Pulmonary artery endothelial cell (primary cell): ENCODE measurements around the gene GATM. TPM values are rescaled to one million over a fixed set of nuclear protein-coding genes. Genes with fewer than 3 reads are reported as not detected.
"Not testable (repeated sequence)": the region's sequence is repeated elsewhere in the genome, so short reads cannot be mapped to it uniquely, and the experiment has no call there.

Experiments used
- DNase-seq: peaks from one replicate; pipeline ENCODE4 v3.0.0-alpha.2; 2011; ENCODE audit warnings: low read depth, low spot score
- total RNA-seq: library from RNA; depleted of rRNA; stranded (reverse); fragments of >200 nt; gene quantifications from 2 replicates; pipeline ENCODE4 v1.2.3, GENCODE V29; 2014

The GATM gene
- total RNA-seq, 1 donor from 2014 or later, result 0.53 TPM

DNA sequence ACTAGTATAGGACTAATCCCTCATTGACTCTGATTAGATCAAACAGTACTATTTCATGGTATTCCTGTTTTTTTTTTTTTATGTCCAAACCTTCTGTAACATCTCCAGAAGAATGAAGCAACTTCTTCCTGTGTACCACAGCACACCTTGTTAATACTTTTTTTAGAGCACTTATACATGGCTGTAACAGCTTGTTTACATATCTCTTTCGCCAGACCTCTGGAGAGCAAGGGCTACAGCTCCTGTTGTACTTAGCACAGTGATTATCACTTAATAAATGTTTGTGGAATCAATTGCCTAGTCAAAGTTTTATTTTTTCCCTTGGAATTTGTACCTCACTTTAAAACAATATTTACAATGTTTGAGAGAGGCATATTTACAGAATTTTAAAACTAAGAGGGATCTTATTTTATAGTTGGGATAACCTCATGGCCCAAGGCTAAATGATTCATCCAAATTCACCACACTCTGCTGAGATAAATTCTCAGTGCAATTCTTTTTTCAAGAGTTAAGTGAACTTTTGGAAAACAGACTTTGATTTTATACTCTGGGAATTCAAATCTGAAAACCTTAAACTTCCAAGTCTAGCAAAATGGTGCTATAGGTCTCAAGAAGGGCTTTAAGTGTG, 9.2 kb upstream of the GATM start:
- no peak for DNase-seq

DNA sequence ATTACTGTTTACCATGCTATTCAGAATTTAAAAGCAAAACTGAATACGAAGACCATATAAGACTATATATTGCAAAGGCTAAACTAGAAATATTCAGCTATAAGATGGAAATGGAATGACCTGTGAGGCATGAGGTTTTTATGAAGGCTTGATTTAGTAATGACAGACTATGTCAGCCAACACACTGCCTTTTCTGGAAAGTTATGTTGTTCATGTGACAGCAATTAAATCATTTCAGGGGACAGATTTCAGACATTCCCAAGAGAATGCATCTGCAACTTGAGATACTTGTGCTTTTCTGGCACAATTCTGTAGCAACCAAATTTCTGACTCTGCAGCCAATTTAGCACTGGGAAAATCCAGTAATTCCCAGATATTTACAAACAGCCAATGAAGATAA, 8.6 kb upstream of the GATM start:
- DNase-seq, result no peak

DNA sequence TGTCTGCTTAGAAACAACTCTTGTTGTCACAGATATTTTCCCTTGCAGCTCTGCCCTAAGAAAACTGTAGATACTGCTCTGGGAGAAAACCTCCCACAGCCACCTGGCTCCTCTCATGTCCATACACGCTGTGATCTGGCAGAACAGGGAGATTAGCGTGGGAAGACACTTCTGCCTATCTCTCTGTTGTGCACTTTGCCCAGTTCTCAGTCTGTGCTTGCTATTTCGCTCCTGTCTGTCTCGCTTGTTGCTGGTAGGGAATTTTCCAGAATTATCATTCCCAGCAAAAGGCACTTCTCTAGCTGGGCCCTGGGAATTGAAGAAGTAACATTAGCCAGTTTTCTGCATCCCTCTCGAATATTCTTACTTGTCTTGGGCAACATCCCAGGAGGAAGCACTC, 8.1 kb upstream of the GATM start:
- DNase-seq, result no peak

DNA sequence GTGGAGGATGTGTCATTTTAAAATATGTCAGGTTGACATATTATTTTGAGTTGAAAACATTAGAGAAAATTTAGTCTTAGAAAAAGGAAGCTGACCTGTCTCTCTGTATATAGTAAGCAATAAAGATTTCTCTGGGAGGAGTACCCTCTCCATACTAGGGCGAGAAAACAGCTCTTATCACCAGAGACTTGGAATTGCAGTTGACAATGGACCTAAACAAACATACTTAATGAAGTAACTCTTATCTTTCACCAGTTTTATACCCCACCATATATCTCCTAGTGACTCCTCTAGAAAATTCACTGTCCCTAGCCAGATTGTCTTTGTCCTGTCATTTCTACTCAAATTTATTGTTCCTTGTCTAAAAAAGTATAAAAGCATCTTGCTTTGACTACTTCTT, 7.2 kb upstream of the GATM start:
- DNase-seq, result no peak

DNA sequence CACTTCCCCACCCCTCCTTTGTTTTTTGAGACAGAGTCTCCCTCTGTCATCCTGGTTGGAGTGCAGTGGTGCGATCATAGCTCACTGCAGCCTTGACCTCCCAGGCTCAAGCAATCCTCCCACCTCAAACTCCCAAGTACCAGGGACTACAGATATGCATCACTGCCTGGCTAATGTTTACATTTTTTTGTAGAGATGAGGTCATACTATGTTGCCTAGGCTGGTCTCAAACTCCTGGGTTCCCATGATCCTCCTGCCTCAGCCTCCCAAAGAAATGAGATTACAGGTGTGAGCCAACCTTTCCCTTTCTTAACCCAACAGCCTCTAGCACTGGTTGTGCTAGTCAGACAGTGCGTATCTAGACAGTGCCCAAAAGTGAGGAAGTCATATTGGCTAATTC, 6.4 kb upstream of the GATM start:
- no peak for DNase-seq

DNA sequence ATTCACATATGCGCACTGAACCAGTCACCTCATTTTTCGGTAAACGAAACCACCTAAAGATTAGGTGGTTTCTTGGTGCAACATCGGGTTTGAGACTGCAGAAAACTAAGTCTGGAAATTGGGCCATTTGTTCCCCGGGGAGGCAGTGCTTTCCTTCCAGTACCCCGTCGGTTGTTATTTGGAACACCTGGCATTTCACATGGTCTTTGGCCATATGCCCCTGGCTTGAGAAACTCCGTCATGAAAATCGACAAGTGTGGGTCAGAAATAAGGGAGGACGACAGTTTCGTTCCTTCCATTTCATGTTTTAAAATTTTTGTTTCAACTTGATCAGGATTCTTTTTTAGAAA, 544 bp upstream of the GATM start:
- no peak for DNase-seq

DNA sequence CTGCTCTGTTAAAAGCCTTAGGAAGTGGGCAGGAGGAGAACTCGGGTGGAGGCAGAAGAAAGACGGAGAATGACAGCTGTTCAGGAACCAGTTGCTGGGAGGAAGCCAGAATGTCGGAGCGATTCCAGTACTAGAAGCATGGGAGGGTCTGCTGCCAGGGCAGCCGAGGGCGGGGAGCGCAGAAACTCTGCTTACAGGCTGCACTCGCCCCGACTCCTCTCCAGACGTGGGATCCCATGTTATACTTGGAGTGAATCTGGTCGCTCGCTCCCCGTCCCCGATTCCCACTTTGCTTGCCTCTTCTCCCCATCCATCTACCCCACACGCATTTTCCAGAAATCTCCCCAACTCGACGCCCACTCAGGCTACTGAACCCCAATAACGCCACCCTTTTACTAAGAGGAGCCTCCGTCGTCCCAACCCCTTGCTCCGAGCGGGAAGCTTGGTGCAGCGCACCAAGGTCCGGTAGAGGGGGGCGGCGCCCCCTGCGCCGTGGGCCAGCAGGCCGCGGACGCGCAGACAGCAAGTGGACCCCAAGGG, 665 bp downstream of the GATM start:
- DNase-seq, result no peak

DNA sequence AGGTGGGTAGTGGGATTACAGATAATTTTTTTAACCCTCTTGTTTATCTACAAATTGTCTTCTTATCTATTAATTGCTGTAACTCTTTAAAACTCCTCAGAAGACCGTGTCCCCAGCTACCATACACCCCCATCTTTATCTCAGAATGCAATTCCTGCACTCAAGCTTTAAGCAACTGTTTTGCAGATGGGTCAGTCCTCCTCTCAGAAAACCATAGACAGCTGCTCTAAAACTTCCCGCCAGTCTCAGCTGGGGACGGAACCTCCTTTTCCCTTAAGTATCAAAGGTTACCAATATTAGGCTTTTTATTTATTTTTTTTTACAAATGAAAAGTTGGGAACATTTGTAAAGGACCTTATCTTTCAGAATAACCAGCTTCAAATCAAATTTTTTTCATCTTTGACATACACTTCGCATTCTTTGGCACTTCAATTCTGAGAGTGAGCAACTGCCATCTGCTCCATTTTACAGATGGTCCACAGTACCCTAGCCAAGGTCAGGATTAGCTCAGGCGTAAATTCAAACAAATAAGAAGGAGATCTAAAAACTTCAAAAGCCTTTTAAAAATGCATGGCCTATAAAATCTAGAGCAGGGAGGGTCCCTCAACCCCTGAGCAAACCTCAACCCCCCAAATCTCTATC, 1.3 kb downstream of the GATM start:
- no peak for DNase-seq

DNA sequence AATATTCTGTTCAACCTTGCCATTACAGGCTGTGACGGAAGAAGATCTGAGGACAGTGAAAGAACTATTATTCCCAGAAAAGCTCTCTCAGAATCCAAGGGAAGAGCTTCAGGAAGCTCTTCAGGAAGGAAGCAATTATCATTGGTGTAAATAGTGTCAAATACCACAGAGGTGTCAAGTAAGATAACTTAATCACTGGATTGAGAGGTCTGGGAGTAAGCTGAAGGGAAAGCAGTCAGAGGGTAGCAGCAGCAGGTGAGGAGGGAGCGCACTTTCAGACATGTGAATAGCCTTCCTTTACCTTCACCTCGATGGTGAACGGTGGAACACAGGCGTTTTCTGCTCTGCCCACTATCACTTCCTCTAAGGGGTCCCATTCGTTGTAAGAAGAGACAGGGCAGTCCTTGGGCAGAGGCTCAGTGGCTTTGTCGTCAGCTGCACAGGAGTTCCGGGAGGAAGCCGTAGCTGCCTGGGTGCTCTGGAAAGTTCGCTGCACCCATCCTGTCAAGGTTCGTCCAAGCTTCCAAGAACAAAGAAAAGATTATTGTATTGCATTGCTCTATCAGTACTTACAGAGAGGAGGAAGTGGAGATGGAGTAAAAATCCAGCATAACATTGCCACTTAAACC, 1.9 kb downstream of the GATM start:
- DNase-seq, result no peak

DNA sequence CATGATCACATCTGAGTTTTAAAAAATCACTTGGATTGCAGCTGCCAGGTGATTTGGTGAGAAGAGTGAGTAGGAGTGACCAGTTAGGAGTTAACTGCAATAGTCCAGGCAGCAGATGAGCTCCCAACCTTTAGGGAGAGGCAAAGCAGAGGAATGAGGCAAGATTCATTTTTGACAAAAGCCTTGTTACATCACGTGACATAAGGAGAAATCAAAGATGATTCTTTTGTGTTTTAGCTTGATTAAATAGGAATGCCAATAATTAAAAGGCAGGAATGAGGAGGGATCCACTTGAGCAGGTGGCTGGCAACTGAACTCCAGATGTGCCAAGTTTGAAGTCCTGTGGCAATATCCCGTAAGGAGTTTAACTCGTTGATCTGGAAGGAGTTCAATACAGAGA, 2.5 kb downstream of the GATM start:
- no peak for DNase-seq

DNA sequence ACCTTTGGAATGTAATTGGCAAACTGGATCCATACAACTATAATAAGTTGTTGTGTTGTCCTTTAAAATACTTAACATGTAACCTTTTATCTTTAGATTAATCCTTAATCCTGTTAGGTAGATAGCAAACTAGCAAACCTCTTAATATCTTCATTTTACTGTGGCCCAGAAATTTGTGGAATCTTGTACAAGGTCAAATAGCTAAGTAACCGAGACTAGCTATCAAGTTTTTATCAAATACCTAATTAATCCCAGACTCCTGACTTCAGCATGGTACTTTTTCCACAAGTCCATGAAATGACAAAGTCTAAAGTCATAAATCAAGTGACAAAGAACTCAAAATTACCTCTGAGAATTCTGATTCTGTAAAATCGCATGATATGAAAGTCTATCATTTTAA, 4.4 kb downstream of the GATM start:
- no peak for DNase-seq

DNA sequence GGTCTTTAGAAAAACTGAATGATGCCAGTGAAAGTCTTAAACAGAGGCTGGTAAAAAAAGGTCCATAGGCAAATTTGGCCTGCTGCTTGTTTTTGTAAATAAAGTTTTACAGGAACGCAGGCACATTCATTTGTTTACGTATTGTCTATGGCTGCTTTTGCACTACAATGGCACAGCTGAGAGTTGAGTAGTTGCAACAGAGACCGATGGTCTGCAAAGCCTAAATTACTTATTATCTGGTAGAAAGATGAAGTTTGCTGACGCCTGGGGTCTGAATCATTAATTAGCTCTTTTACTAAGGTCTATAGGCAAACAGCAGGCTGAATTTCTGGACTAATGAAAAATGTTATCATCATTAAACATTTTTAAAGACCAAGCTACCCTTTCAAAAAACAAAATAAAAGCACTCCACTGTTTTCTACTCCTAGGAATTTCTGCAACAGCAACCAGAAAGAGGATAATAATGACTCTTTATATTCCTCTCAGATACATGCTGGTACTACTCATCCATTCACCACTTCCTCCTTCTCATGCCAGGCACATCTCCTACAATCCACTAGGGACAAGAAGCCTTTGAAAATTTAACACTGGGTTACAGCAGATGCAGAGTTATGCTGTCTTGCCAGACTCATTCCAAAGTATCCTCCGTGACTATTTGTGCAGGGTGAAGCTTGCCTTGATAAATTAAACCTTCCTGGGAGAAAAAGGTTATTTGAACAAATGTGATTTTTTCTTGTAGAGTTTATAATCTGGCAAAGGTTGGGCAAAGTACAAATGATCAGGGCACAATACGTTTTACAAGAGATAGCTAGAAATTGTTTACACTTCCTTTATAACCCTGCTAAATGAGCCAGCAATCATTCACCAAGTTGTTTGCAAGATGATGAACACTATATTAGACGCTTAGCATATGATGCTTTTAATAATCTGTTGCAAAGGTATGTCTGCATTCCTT, 6.0 kb downstream of the GATM start:
- DNase-seq, result no peak

DNA sequence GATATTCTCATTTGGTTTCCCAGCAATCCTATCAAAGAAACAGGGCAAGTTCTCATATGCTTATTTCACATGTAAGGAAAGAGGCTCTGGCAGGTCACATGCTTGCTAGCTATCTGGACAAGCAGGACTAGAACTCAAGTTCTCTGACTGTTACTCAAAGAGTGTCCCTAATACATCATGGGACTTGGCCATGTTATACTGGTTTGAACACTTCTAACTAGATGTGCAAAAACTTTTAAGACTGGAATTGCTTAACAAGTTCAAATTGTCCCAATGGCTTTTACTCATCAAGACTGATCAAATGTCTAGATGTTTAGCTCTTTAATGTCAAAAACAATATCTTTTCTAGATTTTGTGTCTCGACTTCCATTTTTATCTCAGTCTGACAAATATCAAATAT, 6.8 kb downstream of the GATM start:
- DNase-seq, result no peak

DNA sequence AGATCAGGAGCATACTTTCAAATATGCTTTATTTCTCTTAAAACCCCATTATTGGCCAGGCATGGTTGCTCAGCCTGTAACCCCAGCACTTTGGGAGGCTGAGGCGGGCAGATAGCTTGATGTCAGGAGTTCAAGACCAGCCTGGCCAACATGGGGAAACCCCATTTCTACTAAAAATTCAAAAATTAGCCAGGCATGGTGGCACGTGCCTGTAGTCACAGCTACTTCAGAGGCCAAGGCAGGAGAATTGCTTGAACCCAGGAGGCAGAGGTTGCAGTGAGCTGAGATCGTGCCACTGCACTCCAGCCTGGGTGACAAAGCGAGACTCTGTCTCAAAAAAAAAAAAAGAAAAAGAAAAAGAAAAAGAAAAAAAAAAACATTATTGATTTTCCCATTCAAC, 8.3 kb downstream of the GATM start:
- not testable (repeated sequence) for DNase-seq

DNA sequence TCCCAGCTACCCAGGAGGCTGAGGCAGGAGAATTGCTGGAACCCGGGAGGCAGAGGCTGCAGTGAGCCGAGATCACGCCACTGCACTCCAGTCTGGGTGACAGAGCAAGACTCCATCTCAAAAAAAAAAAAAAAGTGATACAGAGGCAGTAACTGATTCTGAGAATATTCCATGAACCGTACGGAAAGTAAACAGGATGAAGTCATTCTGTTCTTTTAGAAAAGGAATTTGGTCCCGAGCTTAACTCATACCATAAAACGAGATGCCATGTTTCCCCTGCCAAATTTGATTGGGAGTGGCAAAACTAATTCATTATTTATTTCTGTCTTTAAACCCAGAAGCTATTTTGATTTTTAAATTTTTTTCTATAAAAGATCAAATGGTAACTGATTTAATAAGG, 11.1 kb downstream of the GATM start:
- DNase-seq, result not testable (repeated sequence)

DNA sequence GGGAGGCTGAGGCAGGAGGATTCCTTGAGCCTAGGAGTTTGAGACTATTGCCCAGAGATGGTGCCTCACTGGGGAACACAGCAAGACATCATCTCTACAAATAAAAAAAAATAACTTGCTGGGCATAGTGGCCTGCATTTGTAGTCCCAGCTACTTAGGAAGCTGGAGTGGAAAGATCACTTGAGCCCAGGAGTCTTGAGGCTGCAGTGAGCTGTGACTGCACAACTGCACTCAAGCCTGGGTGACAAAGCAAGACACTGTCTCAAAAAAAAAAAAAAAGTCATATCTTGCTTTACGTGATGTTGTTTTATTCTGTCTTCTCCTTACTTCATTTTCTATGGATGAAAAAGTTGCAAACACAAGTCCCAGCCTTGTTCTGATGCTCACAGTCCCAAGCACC, 14.1 kb downstream of the GATM start:
- no peak for DNase-seq

DNA sequence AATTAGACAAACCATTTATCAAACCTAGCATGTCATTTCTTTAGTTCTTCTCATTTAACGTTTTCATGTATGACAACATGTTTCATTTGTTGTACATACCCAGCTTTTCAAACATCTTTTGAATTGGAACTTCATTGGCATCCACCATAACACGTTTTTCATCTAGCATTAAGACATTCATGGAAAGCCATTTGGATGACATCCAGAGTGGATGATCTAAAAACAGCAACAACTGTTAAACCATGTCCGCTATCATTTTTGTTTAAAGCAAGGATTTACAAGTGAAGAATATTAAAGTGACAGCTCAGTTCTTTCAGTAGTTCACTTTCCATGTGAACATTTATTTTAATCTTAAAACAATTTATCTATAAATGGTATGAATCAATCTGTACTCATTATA, 14.5 kb downstream of the GATM start:
- DNase-seq, result no peak

DNA sequence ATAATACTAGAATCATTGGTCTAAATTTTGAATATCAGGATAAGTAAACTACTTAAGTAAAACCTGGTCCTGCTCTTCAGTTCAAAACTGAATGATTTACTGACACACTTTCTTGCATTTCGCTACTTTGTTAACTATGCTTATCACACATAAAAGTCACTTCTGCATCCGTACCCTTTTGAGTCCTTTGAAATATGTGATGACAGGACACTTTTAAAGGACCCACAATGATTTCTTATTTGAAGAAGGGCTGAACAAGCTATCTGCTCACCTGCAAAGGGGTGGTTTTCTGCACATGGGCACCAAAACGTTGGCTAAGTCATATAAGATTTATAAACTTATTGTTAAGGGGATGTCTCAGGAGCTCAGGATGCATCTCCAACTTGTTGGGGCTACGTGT, 15.0 kb downstream of the GATM start:
- DNase-seq, result no peak

DNA sequence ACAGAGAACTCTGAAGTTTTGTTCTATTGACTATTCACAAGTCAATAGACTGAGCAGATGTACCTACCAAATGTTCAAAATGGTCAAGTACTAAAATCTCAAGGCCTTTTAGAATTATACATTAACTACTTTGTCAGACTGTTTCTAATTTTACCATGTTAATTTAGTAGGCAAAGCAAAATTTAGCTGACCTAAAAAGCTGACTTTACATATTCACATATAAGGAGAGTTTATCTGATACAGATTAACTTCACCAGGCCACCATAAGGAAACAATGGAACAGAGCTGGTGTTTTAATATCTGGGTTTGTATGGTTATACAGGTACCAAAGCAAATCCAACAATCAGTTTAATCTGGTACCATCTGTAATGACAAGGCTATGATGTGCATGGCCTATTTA, 15.9 kb downstream of the GATM start:
- DNase-seq, result no peak

DNA sequence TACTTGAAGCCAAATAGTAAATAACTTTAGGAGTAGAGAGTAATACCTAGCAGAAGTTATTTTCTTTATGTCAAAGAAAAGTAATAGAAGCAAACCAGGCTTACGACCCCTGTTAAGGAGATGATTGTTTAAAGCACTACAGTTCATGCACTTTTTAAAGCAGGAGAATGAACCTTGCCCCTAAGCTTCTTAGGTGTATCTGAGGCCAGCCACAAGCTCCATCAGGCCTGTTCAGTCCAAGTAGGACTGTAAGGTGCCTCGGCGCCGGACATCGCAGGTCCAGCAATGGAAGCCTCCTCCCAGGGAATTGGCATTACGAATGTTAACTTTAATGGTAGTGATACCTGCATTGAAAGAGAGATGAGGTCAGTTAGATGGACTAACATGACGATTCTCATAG, 16.5 kb downstream of the GATM start:
- no peak for DNase-seq

DNA sequence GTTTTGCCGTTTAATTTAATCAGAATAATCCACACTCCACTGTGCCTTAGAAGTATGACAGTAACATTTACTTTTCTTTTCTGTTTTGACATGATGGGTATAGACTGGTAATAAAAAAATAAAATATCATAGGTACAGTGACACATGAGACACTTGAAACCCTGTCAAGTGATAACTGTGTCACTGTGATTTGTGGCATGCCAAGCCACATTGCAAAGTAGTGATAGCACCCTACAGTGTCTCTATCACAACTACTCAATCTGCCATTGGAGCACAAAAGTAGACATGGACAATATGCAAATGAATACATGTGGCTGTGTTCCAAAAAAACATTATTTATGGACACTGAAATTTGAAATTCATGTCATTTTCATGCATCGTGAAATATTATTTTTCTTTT, 22.5 kb downstream of the GATM start:
- no peak for DNase-seq

DNA sequence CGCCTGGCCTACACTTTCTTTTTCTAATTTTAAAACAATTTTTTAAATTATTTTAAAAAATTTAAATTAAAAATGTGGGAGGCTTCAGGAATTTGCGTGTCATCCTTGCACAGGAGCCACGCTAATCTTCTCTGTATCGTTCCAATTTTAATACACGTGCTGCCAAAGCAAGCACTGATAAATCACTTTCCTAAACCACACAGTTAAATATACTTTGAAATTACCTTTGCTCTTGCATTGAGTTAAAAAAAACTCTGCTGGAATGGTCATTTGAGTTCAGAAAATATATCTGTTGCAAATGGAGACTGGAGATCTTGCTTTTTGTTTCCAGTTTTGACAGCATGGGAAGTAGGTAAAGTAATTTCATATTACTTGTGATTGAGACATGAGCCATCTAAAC, 23.6 kb downstream of the GATM start:
- no peak for DNase-seq
